ENCODE results near the gene FBXW7.

The FBXW7 gene

DNA sequence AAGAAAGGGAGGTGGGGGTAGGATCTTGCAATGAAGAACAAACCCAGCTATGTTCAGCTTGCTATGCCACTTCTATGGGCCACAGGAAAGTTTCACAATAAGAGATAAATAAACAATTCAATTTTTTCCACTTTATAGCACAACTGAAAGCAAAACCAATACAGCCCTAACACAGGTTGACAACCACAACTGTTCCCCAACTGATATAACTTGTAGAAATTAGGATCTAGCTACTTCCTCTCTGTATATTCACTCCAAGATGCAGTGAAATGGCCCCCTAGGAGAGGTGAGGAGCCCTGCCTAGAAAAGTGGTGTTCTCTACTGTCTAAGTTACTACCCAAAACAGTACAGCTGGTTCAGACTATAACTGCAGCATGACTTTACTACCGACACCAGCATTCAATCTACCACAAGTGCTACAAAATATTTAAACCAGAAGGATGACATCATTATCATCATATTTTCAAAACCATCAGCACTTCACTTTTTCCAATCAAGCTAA lies 77.0 kb downstream of the FBXW7 start:
- no CpG with 5 or more reads among the region's 1 CpG for WGBS (ENCODE audit: extremely low coverage, insufficient coverage, insufficient read length)
- no peak overlapping the region for H2BK12ac ChIP-seq (ENCODE audit: low read length)
- no peak overlapping the region for H2AK5ac ChIP-seq (ENCODE audit: low read length)
- no peak overlapping the region for H3K4me3 ChIP-seq (ENCODE audit: low read depth, low read length)
- no peak overlapping the region for H4K12ac ChIP-seq (ENCODE audit: low read depth, low read length)
- H3K23ac ChIP-seq (ENCODE audit: low read length), result no peak overlapping the region
- no peaks in the 10 kb centered on the region for H3K27me3 ChIP-seq (ENCODE audit: insufficient read depth, low read length)
- no peaks in the 10 kb centered on the region for H3K9me3 ChIP-seq (ENCODE audit: insufficient read depth, low read depth, low read length)
- no peak overlapping the region for H3K4me2 ChIP-seq (ENCODE audit: low read length)
- H4K91ac ChIP-seq (ENCODE audit: low read depth, low read length), result no peak overlapping the region
- no peak for DNase-seq
- no peak overlapping the region for H2BK120ac ChIP-seq (ENCODE audit: insufficient read depth, low read length, poor library complexity)
- no peak overlapping the region for H4K8ac ChIP-seq (ENCODE audit: low read depth, low read length)
- no peak overlapping the region for H3K9ac ChIP-seq (ENCODE audit: low read length)
- no peak overlapping the region for H3K27ac ChIP-seq (ENCODE audit: low read depth, low read length)
- H3K14ac ChIP-seq (ENCODE audit: low read length), result no peak overlapping the region
- H2AFZ ChIP-seq (ENCODE audit: insufficient read depth, low read length, poor library complexity), result no peak overlapping the region
- no peaks in the 10 kb centered on the region for H3K4me1 ChIP-seq (ENCODE audit: control insufficient read depth in 1 of 2, insufficient read depth in 2 of 2, low read length in 2 of 2)
- no peak overlapping the region for H2BK5ac ChIP-seq (ENCODE audit: low read depth, low read length, poor library complexity)
- H3K18ac ChIP-seq (ENCODE audit: low read length), result no peak overlapping the region
- H3K36me3 ChIP-seq (ENCODE audit: control insufficient read depth in 1 of 2, insufficient read depth in 2 of 2, low read length in 2 of 2), result no peaks in the 10 kb centered on the region
- H3K79me1 ChIP-seq (ENCODE audit: low read length), result no peaks in the 10 kb centered on the region
- H3K79me2 ChIP-seq (ENCODE audit: control insufficient read depth, insufficient read depth, low read length, poor library complexity), result no peaks in the 10 kb centered on the region
- H3K4ac ChIP-seq (ENCODE audit: low read depth, low read length), result no peak overlapping the region

DNA sequence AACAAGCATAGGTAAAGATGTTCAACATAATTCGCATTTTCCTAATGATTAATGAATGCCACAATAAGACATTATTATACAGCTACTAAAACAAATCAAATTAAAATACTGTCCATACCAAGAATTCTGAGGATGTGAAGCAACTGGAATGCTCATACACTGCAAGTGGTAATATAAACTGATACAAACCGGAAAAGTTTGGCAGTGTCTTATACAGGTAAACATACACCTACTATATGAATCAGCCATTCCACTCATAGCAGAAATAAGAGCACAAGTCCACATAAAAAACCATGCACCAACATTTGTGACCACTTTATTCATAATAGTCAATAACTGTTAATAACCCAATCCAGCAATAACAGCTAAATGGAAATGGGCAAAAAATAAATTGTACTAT lies 79.3 kb downstream of the FBXW7 start:
- Histone ChIP-seq H2BK5ac (ENCODE audit: low read depth, low read length, poor library complexity) (no peak overlapping the region), H3K14ac (ENCODE audit: low read length) (no peak overlapping the region)

GRCh38 chr4:152455311-152455710 lies 80.6 kb downstream of the FBXW7 start:
- H2AK5ac ChIP-seq (ENCODE audit: low read length), result no peak overlapping the region
- no peak overlapping the region for H4K91ac ChIP-seq (ENCODE audit: low read depth, low read length)
- H4K12ac ChIP-seq (ENCODE audit: low read depth, low read length), result no peak overlapping the region
- H3K79me2 ChIP-seq (ENCODE audit: control insufficient read depth, insufficient read depth, low read length, poor library complexity), result no peaks in the 10 kb centered on the region
- H2BK5ac ChIP-seq (ENCODE audit: low read depth, low read length, poor library complexity), result no peak overlapping the region
- no peaks in the 10 kb centered on the region for H3K9me3 ChIP-seq (ENCODE audit: insufficient read depth, low read depth, low read length)
- H3K4ac ChIP-seq (ENCODE audit: low read depth, low read length), result no peak overlapping the region
- H2AFZ ChIP-seq (ENCODE audit: insufficient read depth, low read length, poor library complexity), result no peak overlapping the region
- no peak for DNase-seq
- H3K27ac ChIP-seq (ENCODE audit: low read depth, low read length), result no peak overlapping the region
- no peak overlapping the region for H4K8ac ChIP-seq (ENCODE audit: low read depth, low read length)
- H3K4me3 ChIP-seq (ENCODE audit: low read depth, low read length), result no peak overlapping the region
- no peak overlapping the region for H2BK12ac ChIP-seq (ENCODE audit: low read length)
- no peak overlapping the region for H3K14ac ChIP-seq (ENCODE audit: low read length)
- no peaks in the 10 kb centered on the region for H3K4me1 ChIP-seq (ENCODE audit: control insufficient read depth in 1 of 2, insufficient read depth in 2 of 2, low read length in 2 of 2)
- no peaks in the 10 kb centered on the region for H3K79me1 ChIP-seq (ENCODE audit: low read length)
- no peaks in the 10 kb centered on the region for H3K27me3 ChIP-seq (ENCODE audit: insufficient read depth, low read length)
- no peak overlapping the region for H3K23ac ChIP-seq (ENCODE audit: low read length)
- no peaks in the 10 kb centered on the region for H3K36me3 ChIP-seq (ENCODE audit: control insufficient read depth in 1 of 2, insufficient read depth in 2 of 2, low read length in 2 of 2)
- H3K18ac ChIP-seq (ENCODE audit: low read length), result no peak overlapping the region
- no CpG with 5 or more reads among the region's 2 CpGs for WGBS (ENCODE audit: extremely low coverage, insufficient coverage, insufficient read length)
- H2BK120ac ChIP-seq (ENCODE audit: insufficient read depth, low read length, poor library complexity), result no peak overlapping the region
- H3K4me2 ChIP-seq (ENCODE audit: low read length), result no peak overlapping the region
- H3K9ac ChIP-seq (ENCODE audit: low read length), result no peak overlapping the region

More for the DNA sequence above, 79.3 kb downstream of the FBXW7 start:
- no CpG with 5 or more reads among the region's 2 CpGs for WGBS (ENCODE audit: extremely low coverage, insufficient coverage, insufficient read length)
- Histone ChIP-seq H2BK120ac (ENCODE audit: insufficient read depth, low read length, poor library complexity) (no peak overlapping the region), H2AFZ (ENCODE audit: insufficient read depth, low read length, poor library complexity) (no peak overlapping the region), H4K12ac (ENCODE audit: low read depth, low read length) (no peak overlapping the region), H2AK5ac (ENCODE audit: low read length) (no peak overlapping the region), H3K4ac (ENCODE audit: low read depth, low read length) (no peak overlapping the region), H3K4me1 (ENCODE audit: control insufficient read depth in 1 of 2, insufficient read depth in 2 of 2, low read length in 2 of 2) (no peaks in the 10 kb centered on the region), H3K9ac (ENCODE audit: low read length) (no peak overlapping the region), H3K36me3 (ENCODE audit: control insufficient read depth in 1 of 2, insufficient read depth in 2 of 2, low read length in 2 of 2) (no peaks in the 10 kb centered on the region), H3K27me3 (ENCODE audit: insufficient read depth, low read length) (no peaks in the 10 kb centered on the region), H4K91ac (ENCODE audit: low read depth, low read length) (no peak overlapping the region), H3K4me2 (ENCODE audit: low read length) (no peak overlapping the region), H3K79me2 (ENCODE audit: control insufficient read depth, insufficient read depth, low read length, poor library complexity) (no peaks in the 10 kb centered on the region), H3K79me1 (ENCODE audit: low read length) (no peaks in the 10 kb centered on the region), H3K27ac (ENCODE audit: low read depth, low read length) (no peak overlapping the region), H3K23ac (ENCODE audit: low read length) (no peak overlapping the region), H3K4me3 (ENCODE audit: low read depth, low read length) (no peak overlapping the region), H2BK12ac (ENCODE audit: low read length) (no peak overlapping the region), H3K18ac (ENCODE audit: low read length) (no peak overlapping the region), H3K9me3 (ENCODE audit: insufficient read depth, low read depth, low read length) (no peaks in the 10 kb centered on the region), H4K8ac (ENCODE audit: low read depth, low read length) (no peak overlapping the region)
- DNase-seq, result peak in 1 of 2 donors; percentile 9

DNA sequence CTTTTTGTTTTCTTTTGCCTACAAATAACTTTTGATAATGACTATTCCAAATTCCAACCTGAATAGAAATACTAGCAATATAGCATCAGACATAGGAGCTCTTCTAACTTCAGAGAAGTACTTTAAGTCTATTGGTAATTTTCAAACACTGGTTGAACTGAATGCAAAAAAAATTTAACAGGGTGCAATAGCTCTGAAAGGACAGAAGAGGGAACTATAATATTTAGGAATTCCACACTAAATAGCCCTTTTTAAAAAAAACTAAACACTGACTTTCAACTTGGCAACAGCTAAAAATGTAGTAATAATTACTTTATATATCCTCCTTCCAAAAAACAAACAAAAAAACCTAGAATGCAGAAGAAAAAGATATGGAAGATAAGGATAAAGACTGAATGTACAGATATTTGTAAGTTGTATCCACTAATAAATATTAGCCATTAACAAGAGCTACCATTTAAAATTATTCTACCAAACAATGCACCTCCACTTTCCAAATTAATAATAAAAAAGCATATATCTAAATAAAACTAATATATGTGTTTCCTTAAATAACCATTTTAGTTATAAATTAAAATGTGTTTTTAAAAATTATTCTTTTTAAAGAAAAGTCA lies 81.4 kb downstream of the FBXW7 start:
- Histone ChIP-seq H4K12ac (ENCODE audit: low read depth, low read length) (no peak overlapping the region), H4K91ac (ENCODE audit: low read depth, low read length) (no peak overlapping the region), H3K4me1 (ENCODE audit: control insufficient read depth in 1 of 2, insufficient read depth in 2 of 2, low read length in 2 of 2) (no peaks in the 10 kb centered on the region), H3K4me2 (ENCODE audit: low read length) (no peak overlapping the region), H3K36me3 (ENCODE audit: control insufficient read depth in 1 of 2, insufficient read depth in 2 of 2, low read length in 2 of 2) (no peaks in the 10 kb centered on the region), H3K4ac (ENCODE audit: low read depth, low read length) (no peak overlapping the region), H2AK5ac (ENCODE audit: low read length) (no peak overlapping the region), H3K79me1 (ENCODE audit: low read length) (no peaks in the 10 kb centered on the region), H2BK5ac (ENCODE audit: low read depth, low read length, poor library complexity) (no peak overlapping the region), H2AFZ (ENCODE audit: insufficient read depth, low read length, poor library complexity) (no peak overlapping the region), H3K18ac (ENCODE audit: low read length) (no peak overlapping the region), H4K8ac (ENCODE audit: low read depth, low read length) (no peak overlapping the region), H3K27me3 (ENCODE audit: insufficient read depth, low read length) (no peaks in the 10 kb centered on the region), H3K27ac (ENCODE audit: low read depth, low read length) (no peak overlapping the region), H3K79me2 (ENCODE audit: control insufficient read depth, insufficient read depth, low read length, poor library complexity) (no peaks in the 10 kb centered on the region), H3K9me3 (ENCODE audit: insufficient read depth, low read depth, low read length) (no peaks in the 10 kb centered on the region), H3K14ac (ENCODE audit: low read length) (no peak overlapping the region), H3K23ac (ENCODE audit: low read length) (no peak overlapping the region), H2BK12ac (ENCODE audit: low read length) (no peak overlapping the region), H3K9ac (ENCODE audit: low read length) (no peak overlapping the region), H2BK120ac (ENCODE audit: insufficient read depth, low read length, poor library complexity) (no peak overlapping the region), H3K4me3 (ENCODE audit: low read depth, low read length) (no peak overlapping the region)
- DNase-seq, result peak in 1 of 2 donors; percentile 47
